Measurements from ENCODE around the gene TMEM42. TPM values are rescaled to one million over a fixed set of nuclear protein-coding genes. Genes with fewer than 3 reads are reported as not detected.

TMEM42 gene
- total and polyA plus RNA-seq, 2 of the 4 experiments (the other 2 are of a cell fraction) = 13.1 to 24.7 TPM

GRCh38 chr3:44845528-44846520, 15.9 kb upstream of the TMEM42 start:
- ATAC-seq (ENCODE audit: low read depth) (peak; percentile 90), DNase-seq (peak; percentile 59)
- no TSS peak for BruUV-seq (replicated peaks)
- no peak overlapping the region for H2BK120ac ChIP-seq (ENCODE audit: low read depth, low read length)
- CTCF ChIA-PET = no interaction called here
- H2BK15ac ChIP-seq (ENCODE audit: low read depth, low read length) = no peak overlapping the region
- H3K4ac ChIP-seq (ENCODE audit: low read depth, low read length) = no peak overlapping the region
- intact Hi-C loops (cut with micrococcal nuclease) = loop anchor here (5.0 kb wide), 1 partner anchor 39 kb away; no protein-coding TSS in a partner anchor
- no peaks in the 10 kb centered on the region for H3K9me1 ChIP-seq (ENCODE audit: insufficient read depth, low read length)
- no peak overlapping the region for H3K4me3 ChIP-seq (ENCODE audit: insufficient read depth, low read depth, low read length)
- H3K27me3 ChIP-seq (ENCODE audit: control insufficient read depth, insufficient read depth, low read length) = no peaks in the 10 kb centered on the region
- no peak overlapping the region for H3K23ac ChIP-seq (ENCODE audit: low read depth, low read length)
- no peak overlapping the region for H2BK20ac ChIP-seq (ENCODE audit: low read depth, low read length)
- H3K56ac ChIP-seq (ENCODE audit: extremely low read depth, insufficient read depth, low read length) = no peak overlapping the region
- H2AFZ ChIP-seq (replicated peaks; ENCODE audit: low read length, poor library complexity) = no peak overlapping the region
- H4K5ac ChIP-seq (ENCODE audit: low read depth, low read length) = no peak overlapping the region
- dilution Hi-C loops (cut with HindIII; ENCODE audit: low sequenced_read_pairs, unreplicated experiment) = no loop called here
- H3K79me1 ChIP-seq (ENCODE audit: low read depth in 1 of 2, low read length in 2 of 2) = no peaks in the 10 kb centered on the region
- H2BK5ac ChIP-seq (ENCODE audit: low read depth, low read length, poor library complexity, severe bottlenecking) = no peak overlapping the region
- no peak overlapping the region for H3K9ac ChIP-seq (ENCODE audit: low read depth, low read length)
- in situ Hi-C loops (cut with MboI; ENCODE audit: low sequenced_read_pairs) = no loop called here
- H3K18ac ChIP-seq (ENCODE audit: low read depth, low read length) = no peak overlapping the region
- TF ChIP-seq RAD21 (IDR thresholded peaks at IDR 0.05; ENCODE audit: low read length) (no peak), ELK1 (IDR thresholded peaks at IDR 0.05; ENCODE audit: borderline replicate concordance, low read depth, low read length) (no peak), NFE2L2 (IDR thresholded peaks at IDR 0.05; ENCODE audit: low read depth, low read length) (no peak), POLR2A (IDR thresholded peaks at IDR 0.05; ENCODE audit: low read depth, low read length) (no peak), USF2 (IDR thresholded peaks at IDR 0.05; ENCODE audit: low read depth, low read length) (no peak), CHD1 (IDR thresholded peaks at IDR 0.05; ENCODE audit: low read depth, low read length) (no peak), MXI1 (IDR thresholded peaks at IDR 0.05; ENCODE audit: borderline replicate concordance, low read depth, low read length) (no peak), MAFK (IDR thresholded peaks at IDR 0.05; ENCODE audit: low read depth, low read length) (no peak), SMC3 (IDR thresholded peaks at IDR 0.05; ENCODE audit: low read depth, low read length) (no peak), RCOR1 (IDR thresholded peaks at IDR 0.05; ENCODE audit: insufficient replicate concordance, low read length) (no peak), FOS (IDR thresholded peaks at IDR 0.05; ENCODE audit: low read depth, low read length) (no peak), MAZ (IDR thresholded peaks at IDR 0.05; ENCODE audit: borderline replicate concordance, low read depth, low read length) (no peak), CEBPB (IDR thresholded peaks at IDR 0.05; ENCODE audit: low read depth, low read length) (no peak), RFX5 (IDR thresholded peaks at IDR 0.05; ENCODE audit: low read depth, low read length) (no peak)
- no peaks in the 10 kb centered on the region for H3K4me1 ChIP-seq (ENCODE audit: control insufficient read depth, insufficient read depth, low read length)
- no peak overlapping the region for H2AK5ac ChIP-seq (ENCODE audit: low read depth, low read length)
- no peak overlapping the region for H3K27ac ChIP-seq (ENCODE audit: insufficient read depth, low read length)
- H3K4me2 ChIP-seq (ENCODE audit: low read depth, low read length) = no peak overlapping the region
- H4K91ac ChIP-seq (ENCODE audit: insufficient read depth, low read depth, low read length) = no peak overlapping the region
- POLR2A ChIA-PET (ENCODE audit: unreplicated experiment) = interaction anchor here (0.7 kb wide), 1 partner anchor 1063 kb away, joined by 3 read pairs; no protein-coding TSS in a partner anchor
- H4K8ac ChIP-seq (ENCODE audit: low read depth in 2 of 2, low read length in 2 of 2) = no peak overlapping the region
- H2AK9ac ChIP-seq (replicated peaks; ENCODE audit: low read depth, low read length, poor library complexity) = no peak overlapping the region
- no peaks in the 10 kb centered on the region for H4K20me1 ChIP-seq (ENCODE audit: insufficient read depth, low read length)
- 76% methylated on average over 4 of the region's 7 CpGs; no CpG with 5 or more reads in 1 of the 2 experiments for WGBS, 2 experiments (ENCODE audit: extremely low coverage in 2 of 2, insufficient read length in 1 of 2)
- H3K9me3 ChIP-seq (ENCODE audit: control insufficient read depth, insufficient read depth, low read length) = no peaks in the 10 kb centered on the region
- no peak overlapping the region for H3K14ac ChIP-seq (replicated peaks; ENCODE audit: low read depth, low read length)
- H3K36me3 ChIP-seq (ENCODE audit: control insufficient read depth, insufficient read depth, low read length) = peaks cover 3% of the 10 kb centered on the region; the same call in 1 of the 2 replicates
